Right cardiac atrium (tissue), 5 donors: Measurements from ENCODE around the gene ZNF648. TPM values are rescaled to one million over a fixed set of nuclear protein-coding genes. Genes with fewer than 3 reads are reported as not detected.
"Not testable (repeated sequence)": the region's sequence is repeated elsewhere in the genome, so short reads cannot be mapped to it uniquely, and the experiment has no call there.

Source experiments
- ATAC-seq, 2 donors: fragments of 200-7000 bp; cut with Tn5 transposase; one replicate each; pipeline versions ENCODE4 v1.8.0 to v1.9.1; 2020; ENCODE audit warnings: moderate library complexity in 2 of 2, mild to moderate bottlenecking in 1 of 2
- DNase-seq, 3 donors: peaks; one replicate each; pipeline ENCODE4 v3.0.0-alpha.2; 2020
- H3K27ac ChIP-seq: one replicate; pipeline ENCODE4 v1.5.1; 2013; ENCODE audit warnings: mild to moderate bottlenecking, low read length, control low read depth, moderate library complexity
- H3K27me3 ChIP-seq: one replicate; pipeline ENCODE4 v1.6.1; 2013; ENCODE audit not compliant: control insufficient read depth, insufficient read depth
- H3K4me1 ChIP-seq: one replicate; pipeline ENCODE4 v1.6.1; 2013; ENCODE audit warnings: low read length; ENCODE audit not compliant: control insufficient read depth, insufficient read depth
- H3K4me3 ChIP-seq: one replicate; pipeline ENCODE4 v1.5.1; 2013; ENCODE audit warnings: low read length, control low read depth
- H3K9me3 ChIP-seq: one replicate; pipeline ENCODE4 v1.6.1; 2013; ENCODE audit warnings: low read length; ENCODE audit not compliant: control insufficient read depth
- WGBS: extraction: QIAGEN DNeasy Blood & Tissue Kit; methylation state at CpG from one replicate; pipeline ENCODE4 v1.1.7; 2013; 5-methylcytosine and 5-hydroxymethylcytosine counted together
- intact Hi-C, 4 donors: fragments of 100-400 bp; cut with DNase I; formaldehyde crosslinking; loops; one replicate each; pipeline versions ENCODE4 v1.11.0 to v1.14.0; 2022 to 2023
- long read RNA-seq, 4 donors: library from polyadenylated mRNA; unstranded; transcript quantifications; one replicate each; pipeline ENCODE4 v2.0.0, GENCODE V29; 2020 to 2021
- polyA plus RNA-seq: library from polyadenylated mRNA; stranded (reverse); fragments of 200-250 nt; gene quantifications from one replicate; pipeline ENCODE4 v1.2.3, GENCODE V29; 2013
- total RNA-seq, 4 donors: library from RNA; stranded (reverse); fragmentation: NEBNext Ultra II Directional; extraction: Animal tissue kit (Norgen Biotek cat#: 25700); gene quantifications; one replicate each; pipeline ENCODE4 v1.2.1, GENCODE V29; 2021
- donor health status: healthy with polysubstance abuse.
- donor health status: DM: no; HTN: yes; CAD: no.
- donor health status: DM: no; HTN: no; CAD: no.
- donor health status: DM: no; HTN: yes; CAD: no; lungs with severe emphysema.
- donor health status: DM: yes; HTN: yes; CAD: no.

Gene ZNF648
- total RNA-seq (not detected), polyA plus RNA-seq (not detected)
- long read RNA-seq, donor 1: 0 reads
- long read RNA-seq, donor 2: 0 reads
- long read RNA-seq, donor 3: 0 reads
- long read RNA-seq, donor 4: 0 reads

GRCh38 chr1:182061594-182061993 is at the start of gene ZNF648:
Gene ZNF648 (minus strand): TSS chr1:182061712. CDS start chr1:182058010, 3,702 bp downstream.
- DNase-seq: no peak
- intact Hi-C loops: loop anchor here in 2 of 4 donors (10.0 kb wide), 1 partner anchor 577 kb away; the partner anchor contains the start of gene CACNA1E (in 2 of the 2)

GRCh38 chr1:182110635-182111034 is 49.1 kb upstream of the ZNF648 start:
- Histone ChIP-seq H3K9me3 (no peaks in the 10 kb centered on the region), H3K27ac (no peak overlapping the region), H3K27me3 (no peaks in the 10 kb centered on the region), H3K4me1 (no peaks in the 10 kb centered on the region), H3K4me3 (no peak overlapping the region)
- intact Hi-C loops: no loop called here
- no peak for DNase-seq
- ATAC-seq: no peak
- 80% methylated on average over 6 of the region's 6 CpGs for WGBS

More at GRCh38 chr1:182061594-182061993, at the start of gene ZNF648:
- Histone ChIP-seq H3K27ac (no peak within 1 kb of the TSS), H3K27me3 (peaks cover 4% of the 10 kb centered on the region), H3K4me3 (no peak within 1 kb of the TSS), H3K9me3 (no peaks in the 10 kb centered on the region), H3K4me1 (no peaks in the 10 kb centered on the region)
- ATAC-seq: no peak
- 24% methylated on average over 4 of the region's 4 CpGs for WGBS

GRCh38 chr1:182109771-182110170 is 48.3 kb upstream of the ZNF648 start:
- DNase-seq (no peak), ATAC-seq (no peak)
- Histone ChIP-seq H3K27me3 (no peaks in the 10 kb centered on the region), H3K27ac (no peak overlapping the region), H3K4me1 (no peaks in the 10 kb centered on the region), H3K9me3 (no peaks in the 10 kb centered on the region), H3K4me3 (no peak overlapping the region)
- WGBS: 97% methylated on average over 3 of the region's 3 CpGs
- intact Hi-C loops: no loop called here

GRCh38 chr1:182107209-182107608 is 45.7 kb upstream of the ZNF648 start:
- no peaks in the 10 kb centered on the region for H3K9me3 ChIP-seq
- WGBS: 84% methylated on average over 2 of the region's 2 CpGs
- H3K27ac ChIP-seq: no peak overlapping the region

DNA sequence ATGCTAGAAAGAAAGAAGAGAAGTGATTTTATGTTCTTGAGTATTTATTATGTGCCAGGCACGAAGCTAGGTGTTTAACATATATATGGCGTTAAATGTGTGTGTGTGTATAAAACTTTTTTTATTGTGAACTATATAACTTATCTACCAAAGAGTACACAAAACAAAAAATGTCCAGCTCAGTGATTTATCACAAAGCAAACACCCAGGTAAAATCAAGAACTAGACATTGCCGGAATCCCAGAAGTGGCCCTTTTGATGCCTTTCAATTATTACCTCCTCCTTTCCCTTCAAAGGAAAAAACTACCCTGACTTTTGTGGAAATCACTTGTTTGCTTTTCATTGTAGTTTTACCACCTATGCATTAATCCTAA is 40.5 kb upstream of the ZNF648 start:
- intact Hi-C loops: no loop called here
- H3K4me1 ChIP-seq: no peaks in the 10 kb centered on the region
- WGBS: 88% methylated on average over 3 of the region's 3 CpGs

More at GRCh38 chr1:182107209-182107608, 45.7 kb upstream of the ZNF648 start:
- Histone ChIP-seq H3K27me3 (no peaks in the 10 kb centered on the region), H3K4me1 (no peaks in the 10 kb centered on the region), H3K4me3 (no peak overlapping the region)
- ATAC-seq: no peak
- intact Hi-C loops: no loop called here
- DNase-seq: no peak

DNA sequence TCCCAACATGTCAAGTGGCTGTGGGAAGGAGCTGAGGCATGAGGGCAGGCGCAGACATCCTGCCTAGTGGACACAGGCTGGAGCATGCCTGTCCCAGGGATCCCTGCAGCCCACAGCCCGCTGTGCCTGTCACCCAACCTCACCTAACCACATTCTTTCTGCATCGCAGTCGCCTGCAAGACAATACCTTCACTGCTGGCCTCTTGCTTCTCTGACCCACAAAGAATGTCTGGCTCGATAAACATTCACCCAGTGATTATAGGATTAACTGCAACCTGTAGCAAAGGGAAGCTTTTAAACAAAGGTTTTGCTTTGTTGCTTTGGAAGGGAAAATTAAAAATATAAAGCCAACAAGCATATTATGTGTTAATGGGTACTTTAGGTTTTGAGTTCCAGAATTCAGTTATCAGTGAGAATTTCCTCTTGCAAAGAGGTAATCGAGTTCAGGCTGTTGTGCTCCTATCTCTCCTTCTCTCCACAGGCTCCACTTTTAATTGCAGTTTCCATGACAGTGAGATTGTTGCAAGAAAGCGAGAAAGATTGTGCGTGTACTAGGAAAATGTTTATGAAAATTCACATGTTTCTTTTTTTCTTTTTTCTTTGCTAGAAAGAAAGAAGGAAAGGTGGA is 40.0 kb upstream of the ZNF648 start:
- DNase-seq: no peak
- no peak overlapping the region for H3K4me3 ChIP-seq
- H3K27ac ChIP-seq: no peak overlapping the region
- intact Hi-C loops: no loop called here
- no peaks in the 10 kb centered on the region for H3K27me3 ChIP-seq
- no peaks in the 10 kb centered on the region for H3K4me1 ChIP-seq
- ATAC-seq: no peak
- H3K9me3 ChIP-seq: no peaks in the 10 kb centered on the region
- 20% methylated on average over 8 of the region's 8 CpGs for WGBS

More for the DNA sequence above, 40.5 kb upstream of the ZNF648 start:
- ATAC-seq: no peak
- Histone ChIP-seq H3K27ac (no peak overlapping the region), H3K27me3 (no peaks in the 10 kb centered on the region), H3K4me3 (no peak overlapping the region), H3K9me3 (no peaks in the 10 kb centered on the region)
- no peak for DNase-seq

GRCh38 chr1:182098301-182098700 is 36.8 kb upstream of the ZNF648 start:
- ATAC-seq: no peak
- H3K27ac ChIP-seq: no peak overlapping the region
- 89% methylated on average over 4 of the region's 4 CpGs for WGBS
- H3K4me3 ChIP-seq: no peak overlapping the region
- H3K4me1 ChIP-seq: no peaks in the 10 kb centered on the region
- no peaks in the 10 kb centered on the region for H3K9me3 ChIP-seq
- DNase-seq: no peak
- H3K27me3 ChIP-seq: no peaks in the 10 kb centered on the region
- intact Hi-C loops: no loop called here

GRCh38 chr1:182095946-182096345 is 34.4 kb upstream of the ZNF648 start:
- H3K27me3 ChIP-seq: no peaks in the 10 kb centered on the region
- ATAC-seq (no peak), DNase-seq (no peak)
- H3K9me3 ChIP-seq: no peaks in the 10 kb centered on the region
- no peak overlapping the region for H3K27ac ChIP-seq
- intact Hi-C loops: no loop called here
- no peak overlapping the region for H3K4me3 ChIP-seq
- WGBS: 62% methylated on average over 2 of the region's 2 CpGs
- H3K4me1 ChIP-seq: no peaks in the 10 kb centered on the region

DNA sequence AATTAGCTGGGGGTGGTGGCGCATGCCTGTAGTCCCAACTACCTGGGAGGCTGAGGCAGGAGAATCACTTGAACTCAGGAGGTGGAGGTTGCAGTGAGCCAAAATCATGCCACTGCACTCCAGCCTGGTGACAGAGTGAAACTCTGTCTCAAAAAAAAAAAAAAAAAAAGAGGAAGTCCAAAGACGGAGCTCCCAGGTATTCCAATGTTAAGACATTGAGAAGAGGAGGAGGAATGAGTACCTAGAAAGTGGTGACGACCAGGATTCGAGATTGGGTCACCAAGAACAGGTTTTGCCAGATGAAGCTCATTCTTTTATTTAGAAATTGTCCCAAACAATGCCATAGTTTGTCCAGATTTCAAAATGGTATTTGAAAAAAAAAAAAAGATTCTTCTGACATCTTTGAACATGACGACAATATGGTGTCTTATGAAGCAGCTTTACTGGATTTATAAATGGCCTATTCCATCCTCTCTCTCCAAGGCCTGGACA is 33.0 kb upstream of the ZNF648 start:
- H3K27me3 ChIP-seq, H3K4me1 ChIP-seq, H3K27ac ChIP-seq, intact Hi-C loops, DNase-seq, H3K4me3 ChIP-seq, H3K9me3 ChIP-seq, ATAC-seq: not testable (repeated sequence)
- 92% methylated on average over 5 of the region's 5 CpGs for WGBS

GRCh38 chr1:182093781-182094180 is 32.3 kb upstream of the ZNF648 start:
- ATAC-seq (no peak), DNase-seq (no peak)
- Histone ChIP-seq H3K27ac (no peak overlapping the region), H3K4me1 (no peaks in the 10 kb centered on the region), H3K27me3 (no peaks in the 10 kb centered on the region), H3K4me3 (no peak overlapping the region), H3K9me3 (no peaks in the 10 kb centered on the region)
- 95% methylated on average over 1 of the region's 1 CpG for WGBS
- intact Hi-C loops: no loop called here

DNA sequence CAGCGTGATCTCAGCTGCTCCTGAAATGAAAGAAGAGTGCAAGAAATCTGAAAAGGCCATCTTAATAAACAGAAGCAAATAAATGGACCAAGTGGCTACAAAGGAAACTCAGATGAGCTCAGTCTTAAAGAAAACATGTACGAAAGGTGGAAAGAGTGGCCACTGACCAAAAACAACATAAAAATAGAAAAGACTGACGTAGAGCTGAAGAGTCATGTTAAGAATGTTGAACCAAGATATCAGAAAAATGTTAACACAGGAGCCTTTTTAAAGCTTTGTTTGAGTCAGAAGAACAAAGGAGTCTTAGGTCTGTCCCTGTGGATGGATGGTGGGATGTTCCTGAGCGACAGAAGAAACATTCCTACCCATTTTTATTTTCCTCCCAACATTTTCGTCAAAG is 30.8 kb upstream of the ZNF648 start:
- ATAC-seq (peak in 1 of 2 donors; percentile 85), DNase-seq (no peak)
- Histone ChIP-seq H3K4me1 (no peaks in the 10 kb centered on the region), H3K27me3 (no peaks in the 10 kb centered on the region), H3K4me3 (no peak overlapping the region), H3K9me3 (no peaks in the 10 kb centered on the region), H3K27ac (no peak overlapping the region)
- WGBS: 53% methylated on average over 5 of the region's 5 CpGs
- intact Hi-C loops: no loop called here
